ENCODE measurements around the gene SF3B6.
"Not testable (repeated sequence)": the region's sequence is repeated elsewhere in the genome, so short reads cannot be mapped to it uniquely, and the experiment has no call there.

Gene SF3B6

GRCh38 chr2:24050041-24050979, 25.8 kb downstream of the SF3B6 start:
- no peak for DNase-seq

GRCh38 chr2:24049485-24050021, 26.6 kb downstream of the SF3B6 start, which contains the start of gene FKBP1B:
FKBP1B (plus strand) TSS chr2:24049741; CDS start chr2:24049850, 109 bp downstream.
- DNase-seq = peak; percentile 37

GRCh38 chr2:24048769-24049484, 27.2 kb downstream of the SF3B6 start:
- DNase-seq = no peak

GRCh38 chr2:24047703-24048033, 28.5 kb downstream of the SF3B6 start:
- no peak for DNase-seq

- DNase-seq = peak; percentile 98
Measured at GRCh38 chr2:24046930-24047702, 29.0 kb downstream of the SF3B6 start, which contains the start of gene WDCP. WDCP (minus strand) TSS chr2:24047391; CDS start chr2:24039494, 7,897 bp downstream.

GRCh38 chr2:24046599-24046929, 29.6 kb downstream of the SF3B6 start:
- DNase-seq = no peak

GRCh38 chr2:24045511-24046508, 30.3 kb downstream of the SF3B6 start:
- DNase-seq = no peak

- not testable (repeated sequence) for DNase-seq
Measured at GRCh38 chr2:24043133-24043532, 33.0 kb downstream of the SF3B6 start.

- DNase-seq = no peak
Measured at GRCh38 chr2:24040511-24040910, 35.6 kb downstream of the SF3B6 start.

- no peak for DNase-seq
Measured at GRCh38 chr2:24038786-24039499, 37.2 kb downstream of the SF3B6 start.

- no peak for DNase-seq
Measured at GRCh38 chr2:24026233-24026632, 49.9 kb downstream of the SF3B6 start.

GRCh38 chr2:24024996-24025663, 51.0 kb downstream of the SF3B6 start:
- no peak for DNase-seq

- peak; percentile 50 for DNase-seq
Measured at GRCh38 chr2:24024018-24024417, 52.1 kb downstream of the SF3B6 start.

GRCh38 chr2:24022975-24023575, 53.1 kb downstream of the SF3B6 start:
- no peak for DNase-seq

GRCh38 chr2:24022324-24022974, 53.7 kb downstream of the SF3B6 start:
- DNase-seq = no peak

- DNase-seq = no peak
Measured at GRCh38 chr2:24021122-24021998, 54.8 kb downstream of the SF3B6 start.

- no peak for DNase-seq
Measured at GRCh38 chr2:24020244-24020643, 55.9 kb downstream of the SF3B6 start.

- DNase-seq = no peak
Measured at GRCh38 chr2:24019729-24020128, 56.4 kb downstream of the SF3B6 start.

Measured in fibroblast of skin of scalp (primary cell).